Mucosa of descending colon (tissue), 3 donors: Measurements from ENCODE around the gene TNPO3. TPM values are rescaled to one million over a fixed set of nuclear protein-coding genes. Genes with fewer than 3 reads are reported as not detected.
"Not testable (repeated sequence)": the region's sequence is repeated elsewhere in the genome, so short reads cannot be mapped to it uniquely, and the experiment has no call there.

Experiments
- ATAC-seq: fragments of 200-7000 bp; cut with Tn5 transposase; one replicate; pipeline ENCODE4 v1.9.1; 2020; ENCODE audit warnings: mild to moderate bottlenecking, moderate library complexity
- DNase-seq, 3 donors: peaks; one replicate each; pipeline ENCODE4 v3.0.0-alpha.2; 2020
- H3K36me3 ChIP-seq: fragments of 200-600 bp; one replicate; pipeline ENCODE4 v1.8.0; 2021; ENCODE audit warnings: low read depth, mild to moderate bottlenecking
- H3K4me1 ChIP-seq: fragments of 200-600 bp; one replicate; pipeline ENCODE4 v1.8.0; 2021; ENCODE audit warnings: low read depth, mild to moderate bottlenecking
- H3K4me3 ChIP-seq: fragments of 200-600 bp; one replicate; pipeline ENCODE4 v1.8.0; 2021; ENCODE audit warnings: mild to moderate bottlenecking
- H3K9me3 ChIP-seq: fragments of 200-600 bp; one replicate; pipeline ENCODE4 v1.8.0; 2021; ENCODE audit warnings: mild to moderate bottlenecking
- intact Hi-C, 2 donors: fragments of 100-400 bp; cut with DNase I in 1 of 2; cut with micrococcal nuclease in 1 of 2; formaldehyde crosslinking; loops; one replicate each; pipeline versions ENCODE4 v1.11.0 to v1.11.1; 2022; cut with DNase I, micrococcal nuclease
- total RNA-seq, 3 donors: library from RNA; stranded (reverse); fragmentation: NEBNext Ultra II Directional in 2 of 3; extraction: Animal tissue kit (Norgen Biotek cat#: 25700) in 2 of 3; gene quantifications; one replicate each; pipeline versions ENCODE4 v1.2.1 to v1.2.4, GENCODE V29; 2021 to 2023
- TF ChIP-seq, protein P1 (sequence below): fragments of 200-600 bp; IDR thresholded peaks from one replicate; pipeline ENCODE4 v1.8.0; 2022; ENCODE audit warnings: antibody characterized with exemption, mild to moderate bottlenecking
- donor health status: DM: no; HTN: no; CAD: no; lungs with moderate emphysema.
- donor health status: DM: no; HTN: no; CAD: no.
- donor health status: DM: no; HTN: yes; CAD: no.

The TNPO3 gene
- total RNA-seq, 3 donors from 2014 or later: 36.0 to 43.6 (median 38.7) TPM

DNA sequence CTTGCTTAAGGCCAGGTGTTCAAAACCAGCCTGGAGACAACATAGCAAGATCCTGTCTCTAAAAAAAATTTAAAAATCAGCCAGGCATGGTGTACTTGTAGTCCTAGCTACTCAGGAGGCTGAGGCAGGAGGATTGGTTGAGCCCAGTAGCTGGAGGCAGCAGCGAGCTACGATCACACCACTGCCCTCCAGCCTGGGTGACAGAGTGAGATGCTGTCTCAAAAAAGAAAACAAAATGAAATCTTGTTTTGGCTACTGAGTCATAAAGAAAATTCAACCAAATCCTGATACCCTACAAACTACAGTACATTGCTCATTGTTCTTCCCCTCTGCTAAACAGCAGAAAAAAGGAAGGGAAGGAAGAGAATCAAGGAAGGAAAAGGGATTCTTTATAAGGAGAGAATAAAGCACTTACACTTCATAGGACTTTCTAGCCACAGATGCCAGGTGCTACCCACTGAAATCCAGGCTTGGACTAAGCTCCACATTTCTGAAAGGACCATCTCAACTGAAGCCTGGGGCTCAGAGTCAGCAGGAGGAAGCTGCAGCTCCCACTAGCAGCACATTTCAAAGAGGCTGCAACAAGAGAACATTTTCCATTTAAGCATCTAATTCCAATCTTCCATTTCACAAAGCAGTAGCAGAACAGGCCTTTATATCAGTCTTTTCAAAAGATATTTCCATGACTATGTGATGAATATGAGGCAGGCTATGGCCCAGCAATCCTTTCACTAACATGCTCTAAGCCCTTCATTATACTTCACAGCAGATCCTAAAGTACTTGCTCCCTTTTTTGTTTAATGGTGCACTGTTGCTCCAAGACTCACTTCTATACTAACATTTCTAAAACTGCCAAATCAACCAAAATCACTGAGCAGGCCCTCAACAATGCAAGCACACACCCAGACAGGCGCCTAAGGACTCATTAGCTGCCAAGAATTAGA lies 13.5 kb downstream of the TNPO3 start:
- H3K4me1 ChIP-seq: no peaks in the 10 kb centered on the region
- ATAC-seq: no peak

DNA sequence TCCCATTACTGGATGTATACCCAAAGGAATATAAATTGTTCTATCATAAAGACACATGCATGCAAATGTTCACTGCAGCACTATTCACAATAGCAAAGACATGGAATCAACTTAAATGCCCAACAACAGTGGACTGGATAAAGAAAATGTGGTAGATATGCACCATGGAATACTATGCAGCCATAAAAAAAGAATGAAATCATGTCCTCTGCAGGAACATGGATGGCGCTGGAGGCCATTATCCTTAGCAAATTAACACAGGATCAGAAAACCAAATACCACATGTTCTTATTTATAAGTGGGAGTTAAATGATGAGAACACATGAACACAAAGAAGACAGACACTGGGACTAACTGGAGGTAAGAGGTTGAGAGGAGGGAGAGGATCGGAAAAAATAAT lies 16.4 kb downstream of the TNPO3 start:
- ATAC-seq, H3K9me3 ChIP-seq, H3K4me1 ChIP-seq, H3K36me3 ChIP-seq, intact Hi-C loops, DNase-seq, H3K4me3 ChIP-seq: not testable (repeated sequence)

More for the DNA sequence above, 13.5 kb downstream of the TNPO3 start:
- intact Hi-C loops: no loop called here
- TF ChIP-seq, protein P1, sequence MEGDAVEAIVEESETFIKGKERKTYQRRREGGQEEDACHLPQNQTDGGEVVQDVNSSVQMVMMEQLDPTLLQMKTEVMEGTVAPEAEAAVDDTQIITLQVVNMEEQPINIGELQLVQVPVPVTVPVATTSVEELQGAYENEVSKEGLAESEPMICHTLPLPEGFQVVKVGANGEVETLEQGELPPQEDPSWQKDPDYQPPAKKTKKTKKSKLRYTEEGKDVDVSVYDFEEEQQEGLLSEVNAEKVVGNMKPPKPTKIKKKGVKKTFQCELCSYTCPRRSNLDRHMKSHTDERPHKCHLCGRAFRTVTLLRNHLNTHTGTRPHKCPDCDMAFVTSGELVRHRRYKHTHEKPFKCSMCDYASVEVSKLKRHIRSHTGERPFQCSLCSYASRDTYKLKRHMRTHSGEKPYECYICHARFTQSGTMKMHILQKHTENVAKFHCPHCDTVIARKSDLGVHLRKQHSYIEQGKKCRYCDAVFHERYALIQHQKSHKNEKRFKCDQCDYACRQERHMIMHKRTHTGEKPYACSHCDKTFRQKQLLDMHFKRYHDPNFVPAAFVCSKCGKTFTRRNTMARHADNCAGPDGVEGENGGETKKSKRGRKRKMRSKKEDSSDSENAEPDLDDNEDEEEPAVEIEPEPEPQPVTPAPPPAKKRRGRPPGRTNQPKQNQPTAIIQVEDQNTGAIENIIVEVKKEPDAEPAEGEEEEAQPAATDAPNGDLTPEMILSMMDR: no peak
- Histone ChIP-seq H3K36me3 (no peaks in the 10 kb centered on the region), H3K4me3 (no peak overlapping the region), H3K9me3 (no peaks in the 10 kb centered on the region)
- DNase-seq: no peak

DNA sequence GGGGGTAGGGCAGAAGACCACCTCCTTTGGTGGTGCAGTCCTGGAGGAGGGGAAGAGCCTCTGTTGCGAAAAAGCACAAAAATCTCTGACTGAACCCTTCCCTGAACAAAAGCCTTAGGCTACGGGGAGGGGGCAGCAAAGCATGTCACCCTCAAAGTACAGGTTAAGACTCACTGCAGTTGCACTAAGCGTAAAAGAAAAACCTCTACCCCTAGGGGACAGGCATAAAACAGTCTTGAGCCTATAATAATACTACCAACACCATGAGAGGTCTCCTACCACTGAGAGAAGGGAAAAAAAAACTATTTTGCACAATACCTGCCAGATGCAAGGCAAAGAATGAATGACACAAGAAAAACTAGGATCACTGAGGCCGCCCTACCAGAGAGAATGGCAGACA lies 17.3 kb downstream of the TNPO3 start:
- intact Hi-C loops: no loop called here
- ATAC-seq (no peak), DNase-seq (no peak)
- Histone ChIP-seq H3K4me1 (no peaks in the 10 kb centered on the region), H3K4me3 (no peak overlapping the region), H3K36me3 (no peaks in the 10 kb centered on the region), H3K9me3 (no peaks in the 10 kb centered on the region)
- TF ChIP-seq, protein P1: no peak

DNA sequence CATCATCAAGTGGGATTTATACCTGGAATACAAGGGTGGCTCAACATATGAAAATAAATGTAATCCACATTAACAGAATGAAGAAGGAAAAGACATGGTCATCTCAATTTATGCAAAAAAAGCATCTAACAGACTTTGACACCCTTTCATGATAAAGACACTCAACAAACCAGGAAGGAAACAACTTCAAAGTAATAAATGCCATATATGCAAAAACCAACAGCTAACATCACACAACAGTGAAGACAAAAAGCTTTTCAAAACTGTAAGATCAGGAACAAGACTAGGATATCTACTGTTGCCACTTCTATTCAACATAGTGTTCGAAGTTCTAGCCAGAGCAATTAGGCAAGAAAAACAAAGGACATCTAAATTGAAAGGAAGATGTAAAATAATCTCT lies 22.9 kb downstream of the TNPO3 start:
- intact Hi-C loops: no loop called here
- Histone ChIP-seq H3K4me3 (no peak overlapping the region), H3K36me3 (no peaks in the 10 kb centered on the region), H3K4me1 (no peaks in the 10 kb centered on the region), H3K9me3 (no peaks in the 10 kb centered on the region)
- TF ChIP-seq, protein P1: no peak
- no peak for DNase-seq
- ATAC-seq: no peak

DNA sequence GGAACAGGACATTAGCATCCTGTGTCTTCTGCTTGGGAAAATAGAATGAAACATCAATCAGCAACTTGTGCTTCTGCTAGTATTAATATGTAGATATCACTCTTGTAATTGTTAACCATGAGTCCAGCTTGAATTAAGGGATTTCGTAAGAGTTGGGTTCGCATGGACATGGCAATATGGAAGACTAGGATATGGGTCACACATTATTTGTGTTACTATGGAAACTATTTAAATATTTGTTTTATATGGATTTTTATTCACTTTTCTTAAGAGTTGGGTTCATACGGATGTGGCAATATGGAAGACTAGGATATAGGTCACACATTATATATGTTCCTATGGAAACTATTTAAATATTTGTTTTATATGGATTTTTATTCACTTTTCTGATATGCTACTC lies 24.5 kb downstream of the TNPO3 start:
- H3K9me3 ChIP-seq: no peaks in the 10 kb centered on the region
- H3K4me1 ChIP-seq: peaks cover 2% of the 10 kb centered on the region
- ATAC-seq (peak; percentile 25), DNase-seq (no peak)
- no peak overlapping the region for H3K4me3 ChIP-seq
- intact Hi-C loops: no loop called here
- TF ChIP-seq, protein P1: no peak
- H3K36me3 ChIP-seq: no peaks in the 10 kb centered on the region

DNA sequence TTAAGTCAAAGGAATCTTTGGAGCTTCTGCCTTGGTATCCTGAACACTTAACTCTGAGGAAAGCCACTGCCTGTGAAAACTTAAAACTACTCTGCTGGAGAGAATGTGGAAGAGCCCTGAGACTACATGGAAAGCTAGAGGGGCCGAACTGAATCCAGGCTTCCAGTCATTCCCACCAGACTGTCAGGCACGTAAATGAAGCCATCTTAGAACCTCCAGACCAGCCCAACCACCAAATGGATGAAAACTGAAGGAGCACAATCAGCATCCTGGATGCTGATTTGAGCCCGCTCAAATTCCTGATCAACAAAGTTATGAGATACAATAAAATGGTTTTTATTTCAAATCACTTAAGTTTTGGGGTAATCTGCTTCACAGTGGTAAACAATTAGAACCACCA lies 30.8 kb downstream of the TNPO3 start:
- no peak for DNase-seq
- H3K9me3 ChIP-seq: no peaks in the 10 kb centered on the region
- ATAC-seq: no peak
- H3K4me3 ChIP-seq: no peak overlapping the region
- H3K36me3 ChIP-seq: no peaks in the 10 kb centered on the region
- TF ChIP-seq, protein P1: no peak
- intact Hi-C loops: no loop called here
- H3K4me1 ChIP-seq: peaks cover 4% of the 10 kb centered on the region
